ENCODE measurements around the gene TNFRSF13B.
"Not testable (repeated sequence)": the region's sequence is repeated elsewhere in the genome, so short reads cannot be mapped to it uniquely, and the experiment has no call there.

TNFRSF13B gene

DNA sequence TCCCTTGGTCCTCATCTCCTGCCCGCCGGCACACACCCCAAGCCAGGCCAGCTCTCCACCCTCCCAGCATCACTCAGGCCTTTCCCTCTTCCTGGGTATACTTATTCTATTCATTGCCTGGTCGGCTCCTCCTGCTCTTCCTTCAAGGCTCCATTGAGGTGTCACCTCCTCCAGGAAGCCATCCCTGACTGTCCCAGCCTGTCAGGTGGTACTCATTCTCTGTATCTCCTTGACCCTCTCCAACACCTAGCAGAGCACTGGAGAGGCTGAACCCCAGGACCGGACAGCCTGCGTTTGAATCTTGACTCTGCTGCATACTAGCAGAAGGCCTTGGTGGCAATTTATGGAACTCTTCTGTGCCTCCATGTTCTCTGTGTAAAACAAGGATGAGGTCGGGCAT lies 428 bp upstream of the TNFRSF13B start:
- TF ChIP-seq, protein P1, sequence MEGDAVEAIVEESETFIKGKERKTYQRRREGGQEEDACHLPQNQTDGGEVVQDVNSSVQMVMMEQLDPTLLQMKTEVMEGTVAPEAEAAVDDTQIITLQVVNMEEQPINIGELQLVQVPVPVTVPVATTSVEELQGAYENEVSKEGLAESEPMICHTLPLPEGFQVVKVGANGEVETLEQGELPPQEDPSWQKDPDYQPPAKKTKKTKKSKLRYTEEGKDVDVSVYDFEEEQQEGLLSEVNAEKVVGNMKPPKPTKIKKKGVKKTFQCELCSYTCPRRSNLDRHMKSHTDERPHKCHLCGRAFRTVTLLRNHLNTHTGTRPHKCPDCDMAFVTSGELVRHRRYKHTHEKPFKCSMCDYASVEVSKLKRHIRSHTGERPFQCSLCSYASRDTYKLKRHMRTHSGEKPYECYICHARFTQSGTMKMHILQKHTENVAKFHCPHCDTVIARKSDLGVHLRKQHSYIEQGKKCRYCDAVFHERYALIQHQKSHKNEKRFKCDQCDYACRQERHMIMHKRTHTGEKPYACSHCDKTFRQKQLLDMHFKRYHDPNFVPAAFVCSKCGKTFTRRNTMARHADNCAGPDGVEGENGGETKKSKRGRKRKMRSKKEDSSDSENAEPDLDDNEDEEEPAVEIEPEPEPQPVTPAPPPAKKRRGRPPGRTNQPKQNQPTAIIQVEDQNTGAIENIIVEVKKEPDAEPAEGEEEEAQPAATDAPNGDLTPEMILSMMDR (IDR thresholded peaks at IDR 0.05), result no peak
- Histone ChIP-seq H3K27ac (no peak overlapping the region), H3K4me3 (no peak overlapping the region)
- DNase-seq (ENCODE audit: low spot score), result no peak

DNA sequence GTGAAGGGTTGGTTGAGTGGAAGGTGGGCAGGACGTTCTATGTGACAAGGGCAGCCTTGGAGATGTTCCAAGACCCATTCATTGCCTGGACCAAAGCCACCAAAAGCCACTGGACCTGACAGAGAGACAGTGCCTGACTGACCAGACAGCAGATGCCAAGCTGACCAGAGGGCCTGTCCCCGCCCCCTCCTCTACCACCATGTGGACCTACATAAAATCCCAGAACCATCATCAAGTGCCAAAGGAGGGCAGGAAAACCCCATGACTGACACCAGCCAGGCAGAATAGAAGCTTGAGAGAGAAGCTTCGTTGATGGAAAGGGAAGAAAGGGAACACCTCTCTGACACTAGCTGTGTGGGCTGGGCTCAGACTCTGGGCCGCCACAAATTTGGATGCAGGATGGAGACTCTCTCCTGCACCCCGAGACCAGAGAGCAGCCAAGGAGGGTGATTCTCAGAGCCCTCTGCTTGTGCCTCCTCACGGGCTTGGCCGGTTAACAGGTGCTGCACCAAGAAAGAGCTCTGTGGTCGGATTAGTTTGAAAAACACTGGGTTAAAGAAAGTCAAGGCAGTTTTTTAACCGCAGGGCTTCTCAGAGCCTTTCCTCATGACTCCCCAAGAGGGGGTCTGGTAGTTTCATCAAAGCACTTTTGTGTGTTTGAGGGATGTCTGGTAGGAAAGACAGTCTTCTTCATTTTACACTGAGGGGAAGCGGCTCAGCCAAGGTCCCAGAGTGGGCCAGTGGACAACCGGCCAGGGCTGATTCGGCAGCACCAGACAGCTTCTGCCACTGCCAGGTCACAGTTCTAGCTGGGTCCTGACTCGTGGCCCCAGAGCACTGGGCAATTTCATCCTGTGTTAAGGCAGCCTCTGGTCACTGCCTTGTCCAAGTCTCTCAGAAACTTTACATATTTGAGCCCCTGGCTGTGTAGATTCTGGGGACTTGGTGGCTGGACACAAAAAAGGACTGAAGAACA lies 1.7 kb downstream of the TNFRSF13B start:
- H3K27ac ChIP-seq, result no peak overlapping the region
- no peak for DNase-seq (ENCODE audit: low spot score)
- TF ChIP-seq, protein P1 (IDR thresholded peaks at IDR 0.05), result no peak
- H3K4me3 ChIP-seq, result no peak overlapping the region

DNA sequence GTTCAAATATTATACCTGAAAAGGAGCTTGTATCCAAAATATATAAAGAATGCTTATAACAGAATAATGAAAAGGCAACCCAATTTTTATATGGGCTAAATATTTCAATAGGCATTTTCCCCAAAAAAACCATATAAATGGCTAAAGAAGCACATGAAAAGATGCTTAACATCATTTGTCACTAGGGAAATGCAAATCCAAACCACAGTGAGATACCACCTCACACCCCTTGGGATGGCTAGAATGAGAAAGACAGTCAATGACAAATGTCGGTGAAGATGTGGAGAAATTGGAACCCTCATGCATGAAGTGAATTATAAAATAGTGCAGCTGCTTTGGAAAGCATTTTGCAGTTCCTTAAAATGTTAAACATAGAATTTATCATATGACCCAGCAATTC lies 3.1 kb downstream of the TNFRSF13B start:
- no peak for DNase-seq (ENCODE audit: low spot score)
- no peak overlapping the region for H3K4me3 ChIP-seq
- TF ChIP-seq, protein P1 (IDR thresholded peaks at IDR 0.05), result no peak
- no peak overlapping the region for H3K27ac ChIP-seq

DNA sequence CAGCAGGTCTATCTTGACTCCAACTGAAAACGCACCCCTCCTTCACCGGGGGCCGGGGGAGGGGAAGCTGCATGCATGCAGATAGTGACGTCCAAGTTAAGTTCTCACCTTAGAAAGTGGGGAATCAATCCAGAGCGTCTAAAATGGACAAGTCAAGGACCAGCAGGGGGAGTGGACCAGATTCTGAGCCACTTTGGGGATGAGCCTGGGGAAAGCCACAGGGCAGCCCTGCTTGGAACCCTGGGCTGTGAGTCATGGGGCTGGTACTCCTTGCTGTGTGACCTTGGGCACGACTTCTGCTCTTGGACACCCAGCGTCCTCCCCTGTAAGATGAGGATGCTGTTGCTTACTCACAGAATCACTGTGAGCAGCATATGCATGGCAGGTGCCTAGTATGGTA lies 9.1 kb downstream of the TNFRSF13B start:
- TF ChIP-seq, protein P1 (IDR thresholded peaks at IDR 0.05), result no peak
- DNase-seq (ENCODE audit: low spot score), result no peak
- Histone ChIP-seq H3K4me3 (no peak overlapping the region), H3K27ac (no peak overlapping the region)

DNA sequence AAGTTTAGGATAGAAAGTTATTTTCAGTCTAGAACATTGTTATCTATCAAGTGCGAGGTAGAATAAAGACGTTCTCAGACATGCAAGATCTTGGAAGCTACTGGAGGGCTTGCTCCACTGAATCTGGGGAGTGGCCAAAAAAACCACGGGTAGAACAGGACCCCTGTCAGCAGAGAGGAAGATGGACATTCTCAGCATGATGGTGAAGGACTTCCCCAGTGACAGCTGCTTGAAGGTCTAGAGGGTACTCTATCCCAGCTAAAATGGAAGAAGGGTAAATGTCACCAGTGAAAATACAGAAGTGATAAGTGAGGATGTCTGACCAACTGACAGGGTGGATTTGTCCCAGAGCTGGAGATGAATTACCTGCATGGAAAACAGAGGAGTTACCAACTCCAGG lies 10.1 kb downstream of the TNFRSF13B start:
- TF ChIP-seq, protein P1 (IDR thresholded peaks at IDR 0.05), result no peak
- Histone ChIP-seq H3K27ac (no peak overlapping the region), H3K4me3 (no peak overlapping the region)
- DNase-seq (ENCODE audit: low spot score), result no peak

DNA sequence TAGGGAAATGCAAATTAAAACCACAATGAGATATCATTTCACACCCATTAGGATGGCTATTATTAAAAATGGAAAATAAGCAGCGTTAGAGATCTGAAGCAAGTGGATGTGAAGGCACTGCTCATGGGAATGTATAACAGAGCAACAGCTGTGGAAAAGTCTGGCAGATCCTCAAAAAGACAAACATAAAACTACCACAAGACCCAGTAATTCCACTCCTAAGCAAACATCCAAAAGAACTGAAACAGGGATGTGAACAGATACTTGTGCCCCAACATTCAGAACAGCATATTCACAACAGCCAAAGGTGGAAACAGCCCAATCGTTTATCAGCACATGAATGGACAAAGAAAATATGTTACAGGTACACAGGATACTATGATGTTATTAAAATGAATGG lies 10.9 kb downstream of the TNFRSF13B start:
- H3K27ac ChIP-seq; DNase-seq (ENCODE audit: low spot score); H3K4me3 ChIP-seq: not testable (repeated sequence)

DNA sequence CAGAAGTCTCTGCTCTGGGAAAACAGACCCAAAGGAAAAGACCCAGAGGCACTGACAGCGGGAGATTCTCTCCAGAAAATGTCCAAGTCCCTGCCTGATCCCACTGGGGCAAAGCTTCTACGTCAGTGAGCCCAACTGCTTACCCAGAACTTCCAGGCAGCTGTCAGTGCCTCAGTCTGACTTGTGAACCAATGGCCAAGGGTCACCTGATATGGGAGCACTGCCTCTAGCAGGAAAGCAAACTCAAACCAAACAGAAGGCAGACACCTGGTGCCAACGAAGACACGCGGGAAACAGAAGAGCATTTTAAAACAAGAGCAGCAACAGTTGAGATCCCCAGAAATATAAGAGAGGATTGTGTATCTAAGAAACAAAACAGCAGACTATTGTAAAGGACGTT lies 16.9 kb downstream of the TNFRSF13B start:
- DNase-seq (ENCODE audit: low spot score); H3K4me3 ChIP-seq; H3K27ac ChIP-seq: not testable (repeated sequence)

DNA sequence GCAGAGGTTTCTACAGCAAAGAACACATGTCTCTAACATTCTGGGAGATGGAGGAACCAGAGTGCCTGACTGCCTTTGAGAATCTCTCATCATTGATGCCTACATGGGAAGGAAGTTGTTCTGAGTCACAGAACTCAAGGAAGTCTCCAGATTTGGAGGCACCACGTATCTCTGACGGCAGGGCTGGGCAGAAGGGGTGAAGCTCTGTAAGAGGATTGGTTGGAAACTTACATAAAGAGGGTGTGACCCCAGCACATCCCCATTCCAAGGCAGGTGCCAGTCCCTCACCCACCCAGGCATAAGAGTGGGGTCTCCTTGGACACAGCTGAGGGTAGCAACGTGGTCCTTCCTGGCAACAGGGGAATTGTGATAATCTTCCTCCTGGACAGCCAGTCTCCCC lies 17.4 kb downstream of the TNFRSF13B start:
- H3K27ac ChIP-seq, result no peak overlapping the region
- DNase-seq (ENCODE audit: low spot score), result no peak
- H3K4me3 ChIP-seq, result no peak overlapping the region
- TF ChIP-seq, protein P1 (IDR thresholded peaks at IDR 0.05), result no peak
